ENCODE measurements around the gene PKNOX2.

DNA sequence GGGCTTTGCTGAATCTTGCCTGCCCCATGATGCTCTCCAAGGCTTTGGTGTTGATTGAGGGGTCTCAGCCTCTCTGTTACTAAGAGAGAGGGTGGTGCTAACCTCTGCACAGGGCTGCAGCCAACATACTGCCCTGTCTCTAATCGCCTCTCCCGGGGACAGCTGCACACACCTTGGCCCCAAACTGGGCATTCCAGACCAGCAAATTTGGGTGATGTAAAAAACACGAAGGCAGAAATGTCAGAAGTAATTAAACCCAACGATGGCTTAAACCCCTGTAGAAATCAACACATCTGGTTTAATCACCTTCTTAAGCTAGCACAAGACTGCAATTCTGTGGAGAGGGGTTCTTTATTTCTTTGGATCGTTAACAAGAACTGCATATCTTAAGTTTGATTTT lies 215.0 kb downstream of the PKNOX2 start:
- TF ChIP-seq, protein P1, sequence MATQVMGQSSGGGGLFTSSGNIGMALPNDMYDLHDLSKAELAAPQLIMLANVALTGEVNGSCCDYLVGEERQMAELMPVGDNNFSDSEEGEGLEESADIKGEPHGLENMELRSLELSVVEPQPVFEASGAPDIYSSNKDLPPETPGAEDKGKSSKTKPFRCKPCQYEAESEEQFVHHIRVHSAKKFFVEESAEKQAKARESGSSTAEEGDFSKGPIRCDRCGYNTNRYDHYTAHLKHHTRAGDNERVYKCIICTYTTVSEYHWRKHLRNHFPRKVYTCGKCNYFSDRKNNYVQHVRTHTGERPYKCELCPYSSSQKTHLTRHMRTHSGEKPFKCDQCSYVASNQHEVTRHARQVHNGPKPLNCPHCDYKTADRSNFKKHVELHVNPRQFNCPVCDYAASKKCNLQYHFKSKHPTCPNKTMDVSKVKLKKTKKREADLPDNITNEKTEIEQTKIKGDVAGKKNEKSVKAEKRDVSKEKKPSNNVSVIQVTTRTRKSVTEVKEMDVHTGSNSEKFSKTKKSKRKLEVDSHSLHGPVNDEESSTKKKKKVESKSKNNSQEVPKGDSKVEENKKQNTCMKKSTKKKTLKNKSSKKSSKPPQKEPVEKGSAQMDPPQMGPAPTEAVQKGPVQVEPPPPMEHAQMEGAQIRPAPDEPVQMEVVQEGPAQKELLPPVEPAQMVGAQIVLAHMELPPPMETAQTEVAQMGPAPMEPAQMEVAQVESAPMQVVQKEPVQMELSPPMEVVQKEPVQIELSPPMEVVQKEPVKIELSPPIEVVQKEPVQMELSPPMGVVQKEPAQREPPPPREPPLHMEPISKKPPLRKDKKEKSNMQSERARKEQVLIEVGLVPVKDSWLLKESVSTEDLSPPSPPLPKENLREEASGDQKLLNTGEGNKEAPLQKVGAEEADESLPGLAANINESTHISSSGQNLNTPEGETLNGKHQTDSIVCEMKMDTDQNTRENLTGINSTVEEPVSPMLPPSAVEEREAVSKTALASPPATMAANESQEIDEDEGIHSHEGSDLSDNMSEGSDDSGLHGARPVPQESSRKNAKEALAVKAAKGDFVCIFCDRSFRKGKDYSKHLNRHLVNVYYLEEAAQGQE (IDR thresholded peaks at IDR 0.05; ENCODE audit: insufficient read depth in 1 of 2, low read depth in 2 of 2, low read length in 2 of 2): no peak
- TF ChIP-seq POLR2AphosphoS5 (IDR thresholded peaks at IDR 0.05; ENCODE audit: low read depth, low read length) (no peak), SIN3A (IDR thresholded peaks at IDR 0.05; ENCODE audit: borderline replicate concordance, insufficient read depth, low read length) (no peak)
